Stimulated activated CD8-positive, alpha-beta memory T cell treated with anti-CD3 and anti-CD28 coated beads, Interleukin-4, amount 100 ng/mL, for 24 hours (primary cell): ENCODE results near the gene TLR7.

Experiments
- DNase-seq: peaks from one replicate; pipeline ENCODE4 v3.0.0-alpha.2; 2020; ENCODE audit warnings: low read depth

Gene TLR7

DNA sequence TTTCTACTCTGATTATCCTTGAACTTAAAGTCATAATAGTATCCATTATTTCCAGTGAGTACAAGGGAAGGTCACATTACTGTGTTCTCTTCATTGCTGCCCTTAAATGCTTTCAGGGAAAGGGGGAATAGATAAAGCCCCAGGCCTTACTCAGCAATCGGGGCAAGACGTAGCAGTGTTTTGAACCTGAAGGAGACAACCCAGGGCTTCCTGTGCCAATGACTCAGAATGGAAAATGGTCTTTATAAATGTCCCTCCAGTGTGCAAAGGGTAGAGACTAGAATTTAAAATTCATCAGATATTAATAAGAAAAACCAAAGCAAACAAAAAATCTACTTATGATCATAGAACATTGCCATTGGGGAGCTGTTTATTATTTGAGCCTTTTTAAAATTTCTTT, 63.3 kb downstream of the TLR7 start:
- no peak for DNase-seq

- DNase-seq: no peak
Observed at GRCh38 chrX:12932244-12932643, 65.4 kb downstream of the TLR7 start.

DNA sequence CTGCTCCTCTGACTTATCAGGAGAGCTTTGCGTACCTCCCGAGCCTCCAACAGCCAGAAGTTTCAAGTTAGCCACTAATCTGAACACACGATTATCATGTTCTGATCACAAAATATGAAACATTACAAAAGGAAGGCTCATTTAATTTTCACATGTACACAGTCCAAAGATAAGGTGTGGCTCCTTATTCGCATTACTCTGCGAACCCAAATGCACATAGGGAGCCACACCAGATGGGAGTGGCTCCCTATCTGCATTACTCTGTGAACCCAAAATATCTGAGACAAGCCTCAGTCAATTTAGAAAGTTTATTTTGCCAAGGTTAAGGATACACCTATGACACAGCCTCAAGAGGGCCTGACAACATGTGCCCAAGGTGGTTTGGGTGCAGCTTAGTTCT, 68.0 kb downstream of the TLR7 start:
- no peak for DNase-seq

- DNase-seq: no peak
Observed at GRCh38 chrX:12936947-12937346, 70.1 kb downstream of the TLR7 start.
